ENCODE data around the gene KCNQ1. TPM values are rescaled to one million over a fixed set of nuclear protein-coding genes. Genes with fewer than 3 reads are reported as not detected.

Gene KCNQ1
- total RNA-seq, 1 experiment from 2014 or later, result 2.3 TPM

GRCh38 chr11:2821891-2822290, 377.1 kb downstream of the KCNQ1 start:
- Histone ChIP-seq H3K9me3 (ENCODE audit: control insufficient read depth, low read depth, low read length) (no peaks in the 10 kb centered on the region), H3K18ac (ENCODE audit: insufficient read length, low read depth, low read length) (no peak overlapping the region), H3K14ac (ENCODE audit: insufficient read depth, low read length) (no peak overlapping the region), H3K9ac (ENCODE audit: extremely low read depth, insufficient read length, low read length) (no peak overlapping the region), H3K23me2 (ENCODE audit: insufficient read length, low read depth, low read length, poor library complexity, severe bottlenecking) (no peaks in the 10 kb centered on the region), H2BK20ac (ENCODE audit: low read depth, low read length, poor library complexity, severe bottlenecking) (no peak overlapping the region), H3T11ph (ENCODE audit: low read length) (no peak overlapping the region), H2BK120ac (ENCODE audit: low read depth, low read length, poor library complexity, severe bottlenecking) (no peak overlapping the region), H3K27ac (ENCODE audit: insufficient read length, low read depth, low read length) (no peak overlapping the region), H3K4ac (ENCODE audit: low read depth, low read length) (no peak overlapping the region), H2BK12ac (ENCODE audit: insufficient read length, low read depth, low read length) (no peak overlapping the region), H3K4me1 (ENCODE audit: insufficient read depth, low read length) (peaks cover 3% of the 10 kb centered on the region; the same call in 1 of the 2 replicates), H2BK15ac (ENCODE audit: low read depth, low read length) (no peak overlapping the region), H4K20me1 (ENCODE audit: control insufficient read depth, insufficient read depth, insufficient read length) (no peaks in the 10 kb centered on the region), H3K79me2 (ENCODE audit: insufficient read depth, low read length) (no peaks in the 10 kb centered on the region), H4K91ac (ENCODE audit: insufficient read length, low read depth, low read length) (no peak overlapping the region), H3K79me1 (ENCODE audit: insufficient read depth, low read depth, low read length, poor library complexity, severe bottlenecking) (no peaks in the 10 kb centered on the region), H2AK5ac (ENCODE audit: insufficient read length, low read length) (no peak overlapping the region), H3K23ac (ENCODE audit: insufficient read length, low read depth, low read length) (no peak overlapping the region), H3K27me3 (ENCODE audit: insufficient read depth, low read length) (no peaks in the 10 kb centered on the region; the same call in 1 of the 2 replicates), H4K8ac (replicated peaks; ENCODE audit: insufficient read length, low read depth, low read length) (no peak overlapping the region), H2BK5ac (ENCODE audit: insufficient read length, low read length) (no peak overlapping the region), H3K4me2 (ENCODE audit: insufficient read depth, insufficient read length, low read length) (no peak overlapping the region), H3K56ac (ENCODE audit: insufficient read length, low read depth, low read length) (no peak overlapping the region), H4K5ac (ENCODE audit: insufficient read length, low read depth, low read length) (no peak overlapping the region), H2AFZ (ENCODE audit: low read length) (no peak overlapping the region)
- Mint-ChIP-seq H3K9me3 (peaks cover 30 to 31% of the 10 kb centered on the region in 2 experiments), H3K4me3 (no peak overlapping the region), H3K36me3 (ENCODE audit: insufficient read depth in 1 of 3, low read depth in 3 of 3) (peaks cover 12 to 39% (median 16%) of the 10 kb centered on the region in 3 experiments), H3K4me1 (peaks cover 18 to 26% of the 10 kb centered on the region in 2 experiments), H3K27ac (no peak overlapping the region; a peak in 1 of 7 replicates), H3K27me3 (ENCODE audit: low read depth) (peaks cover 94% of the 10 kb centered on the region)
- DNase-seq, result no peak
- no peak for TF ChIP-seq CTCF (conservative IDR thresholded peaks at IDR 0.05)
- no CpG with 5 or more reads among the region's 8 CpGs for WGBS (ENCODE audit: extremely low coverage, insufficient read length, low lambda C conversion rate)

All from H9 (cell line).